ENCODE data around the gene DPF1.

Gene DPF1

DNA sequence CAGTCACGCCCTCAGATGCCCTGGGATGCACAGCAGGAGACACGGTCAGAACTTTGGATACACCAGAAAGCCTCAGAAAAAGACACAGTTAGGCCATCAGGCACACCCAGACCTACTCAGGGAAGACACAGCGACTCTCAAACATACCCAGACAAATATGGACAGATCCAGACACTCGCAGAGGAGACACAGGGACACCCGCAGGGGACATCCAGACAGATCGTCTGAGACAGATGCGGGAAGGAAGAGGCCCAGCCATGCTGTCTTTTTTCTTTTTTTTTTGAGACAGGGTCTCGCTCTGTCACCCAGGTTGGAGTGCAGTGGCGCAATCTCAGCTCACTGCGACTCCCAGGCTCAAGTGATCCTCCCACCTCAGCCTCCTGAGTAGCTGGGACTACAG, 4.8 kb downstream of the DPF1 start:
- H3K4me3 ChIP-seq, result no peak overlapping the region
- DNase-seq (ENCODE audit: low read depth, low spot score), result no peak
- H3K9me3 ChIP-seq (ENCODE audit: low read depth, low read length), result no peaks in the 10 kb centered on the region
- H3K9ac ChIP-seq (ENCODE audit: insufficient read length), result no peak overlapping the region
- TF ChIP-seq POLR2AphosphoS5 (IDR thresholded peaks at IDR 0.05; ENCODE audit: borderline replicate concordance, low read depth, low read length) (no peak), EZH2 (IDR thresholded peaks at IDR 0.05) (no peak), FOXP2 (optimal IDR thresholded peaks at IDR 0.05; ENCODE audit: control extremely low read depth, extremely low read length, insufficient read depth) (no peak)
- H3K36me3 ChIP-seq (ENCODE audit: insufficient read depth, low read length), result peaks cover 3% of the 10 kb centered on the region; the same call in 1 of the 2 replicates
- H3K27ac ChIP-seq, result no peak overlapping the region

DNA sequence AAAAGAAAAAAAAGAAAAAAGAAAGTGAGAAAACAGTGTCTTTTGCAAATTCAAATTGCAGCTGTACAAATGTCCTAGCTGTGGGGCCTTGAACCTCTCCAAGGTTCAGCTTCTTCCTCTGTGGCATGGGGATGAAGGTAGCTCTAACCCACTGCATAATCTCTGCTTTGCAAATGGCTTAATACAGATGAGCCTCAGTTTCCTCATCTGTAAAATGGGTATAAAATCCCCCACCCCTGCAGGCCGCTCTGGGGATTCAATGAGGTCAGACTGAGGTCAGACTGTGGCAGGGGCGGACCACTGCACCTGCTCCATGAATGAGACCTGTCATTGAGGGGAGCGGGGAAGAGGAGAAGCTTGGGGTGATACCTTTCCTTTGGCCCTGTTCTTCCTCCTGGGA, 5.8 kb downstream of the DPF1 start:
- no peak for DNase-seq (ENCODE audit: low read depth, low spot score)
- Histone ChIP-seq H3K4me3 (no peak overlapping the region), H3K9me3 (ENCODE audit: low read depth, low read length) (no peaks in the 10 kb centered on the region), H3K36me3 (ENCODE audit: insufficient read depth, low read length) (peaks cover 3% of the 10 kb centered on the region; the same call in 1 of the 2 replicates), H3K9ac (ENCODE audit: insufficient read length) (no peak overlapping the region), H3K27ac (no peak overlapping the region)
- no peak for TF ChIP-seq FOXP2 (optimal IDR thresholded peaks at IDR 0.05; ENCODE audit: control extremely low read depth, extremely low read length, insufficient read depth)
- no peak for TF ChIP-seq POLR2AphosphoS5 (IDR thresholded peaks at IDR 0.05; ENCODE audit: borderline replicate concordance, low read depth, low read length)
- TF ChIP-seq EZH2 (IDR thresholded peaks at IDR 0.05), result no peak

DNA sequence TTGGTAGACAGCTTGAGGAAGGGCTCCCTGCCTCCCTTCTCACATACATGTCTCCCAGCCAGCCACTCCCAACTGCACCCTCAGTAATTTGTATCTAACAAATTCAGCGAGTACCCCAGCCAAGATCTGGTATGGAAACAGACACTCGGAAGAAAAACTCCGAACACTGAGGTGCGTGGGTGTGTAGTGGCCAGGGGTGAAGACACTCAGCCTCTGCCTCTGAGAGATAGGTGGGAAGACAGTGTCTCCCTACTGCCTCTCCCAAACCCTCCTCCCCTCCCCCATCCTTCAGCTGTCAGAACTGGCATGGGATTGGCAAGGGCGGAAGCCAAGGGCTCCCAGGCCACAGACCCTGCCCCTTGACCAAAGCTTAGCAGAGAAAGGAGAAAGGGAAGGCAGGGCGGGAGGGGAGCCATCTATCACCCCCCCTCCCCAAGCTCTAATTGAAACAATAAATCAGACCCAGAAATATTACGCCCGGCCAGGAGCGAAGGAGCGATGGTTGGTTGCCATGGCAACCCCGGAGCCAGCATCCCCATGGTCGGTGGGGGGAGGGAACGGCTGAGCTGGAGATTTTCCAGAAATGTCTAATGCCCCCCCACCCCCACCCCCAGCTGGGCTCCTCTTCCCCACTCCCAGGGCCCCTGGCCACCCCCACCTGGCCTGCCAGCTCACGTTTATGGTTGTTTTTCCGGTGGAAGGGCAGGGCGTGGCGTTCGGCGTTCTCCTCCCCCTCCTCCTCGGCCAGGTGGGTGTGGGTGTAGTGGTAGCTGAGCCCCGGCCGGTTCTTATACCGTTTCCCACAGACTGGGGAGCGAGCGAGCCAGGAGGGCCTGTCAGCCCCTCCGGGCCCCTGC, 7.0 kb downstream of the DPF1 start:
- no peak overlapping the region for H3K27ac ChIP-seq
- H3K9me3 ChIP-seq (ENCODE audit: low read depth, low read length), result no peaks in the 10 kb centered on the region
- DNase-seq (ENCODE audit: low read depth, low spot score), result no peak
- H3K4me3 ChIP-seq, result no peak overlapping the region
- H3K36me3 ChIP-seq (ENCODE audit: insufficient read depth, low read length), result peaks cover 3% of the 10 kb centered on the region; the same call in 1 of the 2 replicates
- no peak overlapping the region for H3K9ac ChIP-seq (ENCODE audit: insufficient read length)
- no peak for TF ChIP-seq FOXP2 (optimal IDR thresholded peaks at IDR 0.05; ENCODE audit: control extremely low read depth, extremely low read length, insufficient read depth)
- TF ChIP-seq POLR2AphosphoS5 (IDR thresholded peaks at IDR 0.05; ENCODE audit: borderline replicate concordance, low read depth, low read length), result no peak
- TF ChIP-seq EZH2 (IDR thresholded peaks at IDR 0.05), result no peak

DNA sequence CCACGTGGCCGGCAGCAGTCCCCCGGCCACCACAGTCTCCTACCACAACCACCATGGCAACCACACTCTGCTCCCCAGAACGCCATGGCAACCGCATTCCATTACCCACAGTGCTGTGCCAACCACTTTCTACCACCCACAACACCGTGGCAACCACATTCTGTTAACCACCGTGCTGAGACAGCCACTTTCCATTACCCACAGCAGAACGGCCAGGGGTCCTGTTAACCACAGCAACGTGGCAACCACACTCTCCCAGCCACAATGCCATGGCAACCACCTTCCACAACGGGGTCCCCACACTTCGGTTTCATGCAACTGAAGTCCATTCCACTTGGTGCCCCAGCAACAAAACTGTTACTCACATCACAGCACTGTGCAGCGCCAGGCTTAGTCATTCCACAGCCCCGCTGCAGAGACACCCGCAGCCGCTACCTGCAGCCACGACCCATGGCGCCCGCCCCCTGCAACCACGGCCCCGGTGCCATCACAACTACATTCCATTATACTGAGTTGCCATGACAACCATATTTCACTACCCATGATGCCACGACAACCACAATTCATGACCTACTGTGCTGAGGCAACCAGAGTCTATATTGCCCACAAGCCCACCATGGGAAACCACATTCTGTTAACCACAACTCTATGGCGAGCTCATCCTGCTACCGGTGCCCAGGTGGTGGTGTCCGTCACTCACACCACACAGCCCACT, 10.0 kb downstream of the DPF1 start:
- Histone ChIP-seq H3K27ac (no peak overlapping the region), H3K4me3 (no peak overlapping the region), H3K9ac (ENCODE audit: insufficient read length) (no peak overlapping the region), H3K9me3 (ENCODE audit: low read depth, low read length) (no peaks in the 10 kb centered on the region), H3K36me3 (ENCODE audit: insufficient read depth, low read length) (peaks cover 3% of the 10 kb centered on the region; the same call in 1 of the 2 replicates)
- no peak for DNase-seq (ENCODE audit: low read depth, low spot score)
- TF ChIP-seq FOXP2 (optimal IDR thresholded peaks at IDR 0.05; ENCODE audit: control extremely low read depth, extremely low read length, insufficient read depth) (no peak), POLR2AphosphoS5 (IDR thresholded peaks at IDR 0.05; ENCODE audit: borderline replicate concordance, low read depth, low read length) (no peak), EZH2 (IDR thresholded peaks at IDR 0.05) (no peak)

DNA sequence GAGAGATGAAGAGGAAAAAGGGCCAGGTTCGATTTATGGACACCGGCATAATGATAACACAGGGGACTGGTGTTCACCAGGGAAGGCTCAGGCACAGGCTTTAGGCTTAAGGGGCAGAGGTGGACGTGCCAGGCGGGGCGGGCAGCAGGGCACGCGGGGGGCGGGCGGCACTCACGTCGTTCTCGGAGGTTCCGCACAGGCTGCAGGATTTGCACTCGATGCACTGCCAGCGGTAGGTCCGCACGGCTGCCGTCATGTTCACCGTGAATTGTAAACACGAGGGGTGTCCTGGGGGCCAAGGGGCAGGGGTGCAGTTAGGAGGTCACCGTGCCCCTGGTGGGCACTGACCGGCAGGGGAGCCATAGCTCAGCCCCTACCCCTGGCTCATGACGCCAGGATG, 10.6 kb downstream of the DPF1 start:
- H3K9me3 ChIP-seq (ENCODE audit: low read depth, low read length), result no peaks in the 10 kb centered on the region
- H3K9ac ChIP-seq (ENCODE audit: insufficient read length), result no peak overlapping the region
- H3K27ac ChIP-seq, result no peak overlapping the region
- H3K4me3 ChIP-seq, result no peak overlapping the region
- TF ChIP-seq EZH2 (IDR thresholded peaks at IDR 0.05), result no peak
- TF ChIP-seq POLR2AphosphoS5 (IDR thresholded peaks at IDR 0.05; ENCODE audit: borderline replicate concordance, low read depth, low read length), result no peak
- TF ChIP-seq FOXP2 (optimal IDR thresholded peaks at IDR 0.05; ENCODE audit: control extremely low read depth, extremely low read length, insufficient read depth), result no peak
- no peak for DNase-seq (ENCODE audit: low read depth, low spot score)
- H3K36me3 ChIP-seq (ENCODE audit: insufficient read depth, low read length), result peaks cover 3% of the 10 kb centered on the region; the same call in 1 of the 2 replicates

DNA sequence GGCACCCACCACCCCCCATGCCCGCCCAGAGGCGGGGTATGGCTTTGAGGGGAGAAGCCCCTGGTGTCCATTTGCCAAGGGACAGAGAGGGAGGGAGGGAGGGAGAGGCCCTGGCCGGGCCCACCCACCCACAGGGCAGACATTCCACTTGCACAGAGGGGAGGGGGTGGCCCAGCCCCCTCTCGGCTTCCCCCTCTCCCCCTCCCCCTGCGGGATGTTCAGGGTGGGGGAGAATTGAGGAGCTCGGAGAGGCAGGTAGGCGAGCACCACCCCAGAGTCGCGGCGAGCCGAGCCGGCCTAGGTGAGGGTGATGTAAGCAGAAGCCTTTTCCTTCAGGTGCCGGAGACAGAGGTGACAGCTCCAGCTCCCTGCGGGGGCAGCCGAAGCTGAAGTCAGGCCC, 12.3 kb downstream of the DPF1 start:
- TF ChIP-seq FOXP2 (optimal IDR thresholded peaks at IDR 0.05; ENCODE audit: control extremely low read depth, extremely low read length, insufficient read depth) (no peak), EZH2 (IDR thresholded peaks at IDR 0.05) (no peak), POLR2AphosphoS5 (IDR thresholded peaks at IDR 0.05; ENCODE audit: borderline replicate concordance, low read depth, low read length) (no peak)
- DNase-seq (ENCODE audit: low read depth, low spot score), result no peak
- Histone ChIP-seq H3K36me3 (ENCODE audit: insufficient read depth, low read length) (no peaks in the 10 kb centered on the region), H3K9ac (ENCODE audit: insufficient read length) (no peak overlapping the region), H3K4me3 (no peak overlapping the region), H3K27ac (no peak overlapping the region), H3K9me3 (ENCODE audit: low read depth, low read length) (no peaks in the 10 kb centered on the region)

DNA sequence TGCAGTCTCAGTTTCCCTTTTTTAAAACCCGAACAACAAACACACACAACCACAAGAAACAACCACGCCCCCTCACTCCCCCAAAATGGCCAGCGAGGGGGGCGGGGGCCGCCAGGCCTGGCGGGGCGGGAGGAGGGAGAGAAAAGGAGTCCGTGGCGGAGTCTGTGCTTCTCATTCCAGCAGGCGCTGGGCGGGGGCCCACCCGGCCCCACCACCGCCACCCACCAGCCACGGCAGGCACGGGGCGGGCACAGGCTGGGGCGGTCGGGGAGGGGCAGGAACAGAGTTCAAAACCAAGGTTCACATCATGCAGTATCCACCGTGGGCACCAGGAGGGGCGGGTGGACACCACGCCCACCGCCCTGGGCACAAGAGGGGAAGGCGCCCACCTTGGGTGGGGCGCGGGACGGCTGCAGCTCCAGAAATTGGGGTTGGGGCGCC, 12.9 kb downstream of the DPF1 start:
- Histone ChIP-seq H3K4me3 (no peak overlapping the region; the same call in 1 of the 2 replicates), H3K9ac (ENCODE audit: insufficient read length) (no peak overlapping the region), H3K36me3 (ENCODE audit: insufficient read depth, low read length) (no peaks in the 10 kb centered on the region), H3K27ac (no peak overlapping the region), H3K9me3 (ENCODE audit: low read depth, low read length) (no peaks in the 10 kb centered on the region)
- no peak for DNase-seq (ENCODE audit: low read depth, low spot score)
- TF ChIP-seq EZH2 (IDR thresholded peaks at IDR 0.05), result no peak
- TF ChIP-seq POLR2AphosphoS5 (IDR thresholded peaks at IDR 0.05; ENCODE audit: borderline replicate concordance, low read depth, low read length), result no peak
- TF ChIP-seq FOXP2 (optimal IDR thresholded peaks at IDR 0.05; ENCODE audit: control extremely low read depth, extremely low read length, insufficient read depth), result no peak

DNA sequence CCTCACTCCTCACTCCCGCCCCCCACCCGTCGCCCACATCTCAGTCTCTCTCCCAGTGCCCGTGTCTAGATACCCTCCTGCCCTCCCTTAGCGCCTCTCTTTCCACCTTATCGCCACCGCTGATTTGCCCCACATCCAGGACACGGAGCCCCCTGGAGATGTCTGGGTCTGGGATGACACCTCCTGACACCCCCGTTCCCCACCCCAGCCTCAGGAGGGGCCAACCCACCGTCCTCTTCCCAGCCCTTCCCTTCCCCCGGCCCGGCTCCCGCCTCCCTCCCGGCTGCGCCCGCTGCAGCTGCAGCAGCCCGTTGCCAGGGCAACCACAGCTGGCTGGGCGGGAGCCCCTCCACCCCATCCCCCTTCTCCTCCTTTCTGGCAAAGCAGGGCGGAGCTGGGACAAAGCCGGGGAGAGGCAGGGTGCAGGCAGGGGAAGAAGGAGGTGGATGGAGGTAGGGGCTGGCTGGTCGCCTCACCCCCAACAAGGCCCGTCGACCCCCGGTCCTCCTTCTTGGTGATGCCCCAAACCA, 13.5 kb downstream of the DPF1 start:
- Histone ChIP-seq H3K36me3 (ENCODE audit: insufficient read depth, low read length) (no peaks in the 10 kb centered on the region), H3K9ac (ENCODE audit: insufficient read length) (no peak overlapping the region), H3K4me3 (peak overlapping the region; percentile 53), H3K27ac (no peak overlapping the region), H3K9me3 (ENCODE audit: low read depth, low read length) (no peaks in the 10 kb centered on the region)
- DNase-seq (ENCODE audit: low read depth, low spot score), result no peak
- no peak for TF ChIP-seq POLR2AphosphoS5 (IDR thresholded peaks at IDR 0.05; ENCODE audit: borderline replicate concordance, low read depth, low read length)
- no peak for TF ChIP-seq EZH2 (IDR thresholded peaks at IDR 0.05)
- TF ChIP-seq FOXP2 (optimal IDR thresholded peaks at IDR 0.05; ENCODE audit: control extremely low read depth, extremely low read length, insufficient read depth), result no peak

Data from SK-N-MC (cell line).